NB4 (cell line): ENCODE results near the gene ANKRD60.

Source experiments
- DNase-seq: peaks from one replicate; pipeline ENCODE4 v3.0.0; 2010; ENCODE audit warnings: low read depth
- H3K4me3 ChIP-seq: one replicate; pipeline ENCODE4 v1.5.1; 2011; ENCODE audit warnings: mild to moderate bottlenecking, low read depth, low read length, moderate library complexity
- MYC ChIP-seq: IDR thresholded peaks from 2 replicates; pipeline ENCODE4 v1.6.1; 2011; ENCODE audit warnings: low read depth, low read length
- POLR2A ChIP-seq: IDR thresholded peaks from 2 replicates; pipeline ENCODE4 v1.6.1; 2011; ENCODE audit warnings: mild to moderate bottlenecking; ENCODE audit not compliant: insufficient read length; ENCODE audit errors: extremely low read depth
- TF ChIP-seq, protein P1 (sequence below): IDR thresholded peaks from one replicate; pipeline ENCODE4 v1.5.1; 2012; ENCODE audit warnings: low read depth, low read length
- TF ChIP-seq, protein P2 (sequence below): IDR thresholded peaks from 2 replicates; pipeline ENCODE4 v1.6.1; 2011; ENCODE audit warnings: low read depth, low read length

Gene ANKRD60

DNA sequence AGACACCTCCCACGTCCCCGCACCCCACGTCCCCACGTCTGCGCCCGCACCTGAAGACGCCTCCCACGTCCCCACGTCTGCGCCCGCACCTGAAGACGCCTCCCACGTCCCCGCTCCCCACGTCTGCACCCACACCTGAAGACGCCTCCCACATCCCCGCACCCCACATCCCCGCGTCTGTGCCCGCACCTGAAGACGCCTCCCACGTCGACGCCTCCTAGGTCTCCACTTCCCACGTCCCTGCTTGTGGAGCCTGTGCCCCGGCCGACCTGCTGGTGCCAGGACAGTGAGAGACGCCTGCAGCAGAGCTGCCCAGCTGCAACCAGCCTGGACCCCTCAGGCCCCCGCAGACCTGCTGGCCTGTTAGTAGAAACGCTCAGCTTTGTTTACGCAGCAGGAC lies 22.6 kb downstream of the ANKRD60 start:
- TF ChIP-seq, protein P1, sequence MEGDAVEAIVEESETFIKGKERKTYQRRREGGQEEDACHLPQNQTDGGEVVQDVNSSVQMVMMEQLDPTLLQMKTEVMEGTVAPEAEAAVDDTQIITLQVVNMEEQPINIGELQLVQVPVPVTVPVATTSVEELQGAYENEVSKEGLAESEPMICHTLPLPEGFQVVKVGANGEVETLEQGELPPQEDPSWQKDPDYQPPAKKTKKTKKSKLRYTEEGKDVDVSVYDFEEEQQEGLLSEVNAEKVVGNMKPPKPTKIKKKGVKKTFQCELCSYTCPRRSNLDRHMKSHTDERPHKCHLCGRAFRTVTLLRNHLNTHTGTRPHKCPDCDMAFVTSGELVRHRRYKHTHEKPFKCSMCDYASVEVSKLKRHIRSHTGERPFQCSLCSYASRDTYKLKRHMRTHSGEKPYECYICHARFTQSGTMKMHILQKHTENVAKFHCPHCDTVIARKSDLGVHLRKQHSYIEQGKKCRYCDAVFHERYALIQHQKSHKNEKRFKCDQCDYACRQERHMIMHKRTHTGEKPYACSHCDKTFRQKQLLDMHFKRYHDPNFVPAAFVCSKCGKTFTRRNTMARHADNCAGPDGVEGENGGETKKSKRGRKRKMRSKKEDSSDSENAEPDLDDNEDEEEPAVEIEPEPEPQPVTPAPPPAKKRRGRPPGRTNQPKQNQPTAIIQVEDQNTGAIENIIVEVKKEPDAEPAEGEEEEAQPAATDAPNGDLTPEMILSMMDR, result no peak
- TF ChIP-seq, protein P2, sequence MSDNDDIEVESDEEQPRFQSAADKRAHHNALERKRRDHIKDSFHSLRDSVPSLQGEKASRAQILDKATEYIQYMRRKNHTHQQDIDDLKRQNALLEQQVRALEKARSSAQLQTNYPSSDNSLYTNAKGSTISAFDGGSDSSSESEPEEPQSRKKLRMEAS, result no peak
- TF ChIP-seq MYC, result no peak
- TF ChIP-seq POLR2A, result no peak
- DNase-seq, result no peak
- no peak overlapping the region for H3K4me3 ChIP-seq

DNA sequence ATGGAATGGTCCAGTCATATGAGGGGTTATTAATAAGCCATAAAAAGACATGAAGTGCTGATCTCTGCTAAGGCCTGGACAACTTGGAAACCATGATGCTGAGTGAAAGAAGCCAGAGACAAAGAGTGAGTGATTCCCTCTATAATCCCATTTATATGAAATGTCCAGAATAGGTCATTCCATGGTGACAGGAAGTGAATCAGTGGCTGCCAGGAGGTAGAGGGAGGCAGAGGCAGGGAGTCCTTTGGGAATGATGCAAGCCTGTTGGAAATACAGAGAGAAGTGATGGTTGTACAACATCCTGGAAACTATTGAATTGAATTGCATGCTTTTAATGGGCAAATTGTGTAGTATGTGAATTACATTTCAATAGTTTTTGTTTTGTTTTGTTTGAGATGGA lies 26.4 kb downstream of the ANKRD60 start:
- TF ChIP-seq, protein P2, result no peak
- TF ChIP-seq POLR2A (no peak), MYC (no peak)
- TF ChIP-seq, protein P1, result no peak
- no peak for DNase-seq
- no peak overlapping the region for H3K4me3 ChIP-seq

DNA sequence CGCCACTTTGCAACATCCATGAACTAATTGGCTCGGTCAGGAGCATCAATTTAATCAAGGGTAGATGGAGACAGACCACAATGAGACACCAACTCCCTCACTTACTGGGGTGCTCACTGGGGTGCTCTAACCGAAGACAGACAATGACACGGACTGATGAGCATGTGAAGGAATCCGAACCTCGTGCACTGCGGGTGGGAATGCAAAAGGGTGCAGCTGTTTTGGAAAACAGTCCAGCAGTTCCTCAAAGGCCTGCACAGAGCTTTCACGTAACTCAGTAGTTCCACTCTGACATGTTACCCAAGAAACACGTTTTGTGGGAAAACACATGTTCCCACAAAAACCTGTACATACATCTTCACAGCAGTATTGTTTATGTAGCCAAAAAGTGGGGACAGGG lies 26.8 kb downstream of the ANKRD60 start:
- no peak overlapping the region for H3K4me3 ChIP-seq
- TF ChIP-seq, protein P1, result no peak
- TF ChIP-seq, protein P2, result no peak
- TF ChIP-seq POLR2A (no peak), MYC (no peak)
- no peak for DNase-seq

DNA sequence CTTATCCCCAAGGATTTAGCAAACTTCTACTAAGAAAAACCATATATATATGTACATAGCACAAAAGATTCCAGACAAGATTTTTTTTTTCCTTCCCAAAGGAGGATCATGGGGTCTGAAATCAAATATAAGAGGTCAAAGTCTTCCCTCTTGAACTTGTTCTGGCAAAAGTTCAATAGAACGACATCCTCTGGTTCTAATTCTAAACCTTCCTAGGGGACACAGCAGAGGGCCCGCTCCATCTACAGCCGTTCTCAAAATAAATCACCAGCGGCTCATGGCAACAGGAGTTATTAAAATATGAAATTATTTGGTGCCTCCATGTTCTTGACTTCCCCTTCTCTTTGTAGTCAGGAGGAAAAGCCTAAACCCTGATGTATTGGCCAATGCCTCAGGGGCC lies 29.0 kb downstream of the ANKRD60 start:
- TF ChIP-seq MYC, result no peak
- TF ChIP-seq, protein P2, result no peak
- TF ChIP-seq, protein P1, result no peak
- TF ChIP-seq POLR2A, result no peak
- DNase-seq, result no peak

DNA sequence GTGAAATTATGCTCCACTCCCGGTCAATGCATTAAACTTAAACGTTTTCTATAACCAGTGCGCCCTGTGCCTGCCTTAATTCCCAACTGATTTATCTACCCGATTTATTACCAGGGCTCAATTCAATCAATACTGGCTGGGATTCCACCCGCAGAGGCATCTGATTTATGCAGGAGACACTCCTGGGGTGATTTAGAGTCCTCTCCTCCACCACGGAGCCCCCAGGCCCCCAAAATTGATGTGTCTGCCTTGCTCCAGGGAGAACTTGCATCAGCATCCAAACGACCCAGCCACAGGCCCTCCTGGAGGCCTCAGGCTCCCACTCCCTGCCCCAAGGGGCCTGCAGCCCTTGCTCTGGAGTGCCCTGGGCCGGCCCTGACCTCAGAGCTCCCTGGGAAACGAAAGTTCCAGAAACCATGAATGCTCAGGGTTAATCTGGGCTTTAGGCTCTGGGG lies 29.5 kb downstream of the ANKRD60 start:
- TF ChIP-seq MYC, result no peak
- H3K4me3 ChIP-seq, result no peak overlapping the region
- DNase-seq, result no peak

More for the DNA sequence above, 29.0 kb downstream of the ANKRD60 start:
- H3K4me3 ChIP-seq, result no peak overlapping the region

DNA sequence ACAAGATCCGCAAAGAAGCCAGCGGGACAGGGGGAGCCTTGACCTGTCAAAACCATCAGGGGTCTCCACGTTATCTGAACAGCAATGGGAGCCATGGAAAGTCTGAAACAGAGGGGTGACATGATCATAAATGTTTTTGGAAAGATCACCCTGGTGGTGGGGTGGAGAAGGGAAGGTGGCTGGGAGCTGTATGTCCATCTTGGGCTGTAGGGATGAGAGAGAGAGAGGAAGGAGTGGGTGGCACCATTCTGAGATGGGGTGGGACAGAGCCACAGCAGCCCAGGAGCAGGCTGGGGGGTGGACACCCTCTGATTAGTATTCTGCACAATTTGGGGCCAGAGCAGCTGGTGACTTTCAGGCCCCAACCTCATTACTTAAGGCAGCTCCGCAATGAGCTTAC lies 30.1 kb downstream of the ANKRD60 start:
- DNase-seq, result no peak
- TF ChIP-seq, protein P2, result no peak
- TF ChIP-seq POLR2A (no peak), MYC (no peak)
- TF ChIP-seq, protein P1, result no peak
- H3K4me3 ChIP-seq, result no peak overlapping the region
